ENCODE results near the gene TFIP11.
A peak's percentile ranks its signal among the peaks of the same experiment; 100 is the strongest.

The TFIP11 gene

GRCh38 chr22:26508148-26508547, 4.1 kb downstream of the TFIP11 start:
- no peak for DNase-seq (ENCODE audit: low read depth, low spot score)

- no peak for DNase-seq (ENCODE audit: low read depth, low spot score)
These were observed 8.5 kb downstream of the TFIP11 start for GRCh38 chr22:26503758-26504157.

GRCh38 chr22:26502688-26503561, 9.3 kb downstream of the TFIP11 start:
- DNase-seq (ENCODE audit: low read depth, low spot score): no peak

- DNase-seq (ENCODE audit: low read depth, low spot score): no peak
These were observed 10.3 kb downstream of the TFIP11 start for GRCh38 chr22:26501996-26502395.

GRCh38 chr22:26499188-26499703, 13.0 kb downstream of the TFIP11 start:
- no peak for DNase-seq (ENCODE audit: low read depth, low spot score)

- DNase-seq (ENCODE audit: low read depth, low spot score): no peak
These were observed 15.8 kb downstream of the TFIP11 start for GRCh38 chr22:26496456-26496855.

- no peak for DNase-seq (ENCODE audit: low read depth, low spot score)
These were observed 17.8 kb downstream of the TFIP11 start for GRCh38 chr22:26494506-26494905.

GRCh38 chr22:26492220-26492619, 20.1 kb downstream of the TFIP11 start:
- DNase-seq (ENCODE audit: low read depth, low spot score): no peak

GRCh38 chr22:26489447-26490036, 22.7 kb downstream of the TFIP11 start:
- no peak for DNase-seq (ENCODE audit: low read depth, low spot score)

GRCh38 chr22:26487996-26488395, 24.3 kb downstream of the TFIP11 start:
- no peak for DNase-seq (ENCODE audit: low read depth, low spot score)

- no peak for DNase-seq (ENCODE audit: low read depth, low spot score)
These were observed 25.9 kb downstream of the TFIP11 start for GRCh38 chr22:26486394-26486793.

GRCh38 chr22:26485806-26486390, 26.4 kb downstream of the TFIP11 start:
- no peak for DNase-seq (ENCODE audit: low read depth, low spot score)

GRCh38 chr22:26485013-26485412, 27.3 kb downstream of the TFIP11 start:
- DNase-seq (ENCODE audit: low read depth, low spot score): no peak

- DNase-seq (ENCODE audit: low read depth, low spot score): no peak
These were observed 27.9 kb downstream of the TFIP11 start for GRCh38 chr22:26484360-26484706.

GRCh38 chr22:26483439-26484359, 28.6 kb downstream of the TFIP11 start, which contains the start of the genes HPS4 and SRRD:
HPS4 (minus strand) TSS chr22:26483783; CDS start chr22:26481762, 2,021 bp downstream.
SRRD (plus strand) TSS chr22:26483877; CDS start chr22:26483891, 14 bp downstream.
- peak; percentile 73 for DNase-seq (ENCODE audit: low read depth, low spot score)

- DNase-seq (ENCODE audit: low read depth, low spot score): no peak
These were observed 29.2 kb downstream of the TFIP11 start for GRCh38 chr22:26483043-26483438.

GRCh38 chr22:26482161-26482560, 30.1 kb downstream of the TFIP11 start:
- DNase-seq (ENCODE audit: low read depth, low spot score): no peak

GRCh38 chr22:26481694-26482093, 30.6 kb downstream of the TFIP11 start:
- no peak for DNase-seq (ENCODE audit: low read depth, low spot score)

GRCh38 chr22:26481112-26481693, 31.1 kb downstream of the TFIP11 start:
- DNase-seq (ENCODE audit: low read depth, low spot score): no peak

- no peak for DNase-seq (ENCODE audit: low read depth, low spot score)
These were observed 31.7 kb downstream of the TFIP11 start for GRCh38 chr22:26480611-26480932.
